Femur (tissue), 1 donor: ENCODE measurements around the gene TTC31.

ENCODE experiments used
- DNase-seq: peaks from one replicate; pipeline ENCODE4 v3.0.0-alpha.2; 2017

TTC31 gene

GRCh38 chr2:74505448-74506246, 22.8 kb downstream of the TTC31 start:
- DNase-seq, result no peak

GRCh38 chr2:74507145-74507925, 24.5 kb downstream of the TTC31 start, which contains the start of gene PCGF1:
Gene PCGF1 (minus strand): TSS chr2:74507695. CDS start chr2:74507668, 27 bp downstream.
- peak; percentile 99 for DNase-seq

GRCh38 chr2:74507926-74508520, 25.1 kb downstream of the TTC31 start:
- no peak for DNase-seq

GRCh38 chr2:74510272-74510671, 27.4 kb downstream of the TTC31 start:
- DNase-seq, result no peak

GRCh38 chr2:74511104-74511989, 28.5 kb downstream of the TTC31 start:
- DNase-seq, result no peak

- DNase-seq, result no peak
Observed at GRCh38 chr2:74512744-74513604, 30.1 kb downstream of the TTC31 start.

- DNase-seq, result no peak
Observed at GRCh38 chr2:74513605-74514367, 30.9 kb downstream of the TTC31 start.

GRCh38 chr2:74514368-74515270, 31.7 kb downstream of the TTC31 start, which contains the start of gene TLX2:
Gene TLX2 (plus strand): TSS chr2:74514450. CDS start chr2:74514807, 357 bp downstream.
- DNase-seq, result no peak

- no peak for DNase-seq
Observed at GRCh38 chr2:74515271-74515980, 32.5 kb downstream of the TTC31 start.

- DNase-seq, result peak; percentile 87
Observed at GRCh38 chr2:74515981-74516633, 33.2 kb downstream of the TTC31 start.

GRCh38 chr2:74516650-74517049, 33.8 kb downstream of the TTC31 start:
- DNase-seq, result no peak

GRCh38 chr2:74522516-74522915, 39.6 kb downstream of the TTC31 start:
- DNase-seq, result no peak

GRCh38 chr2:74524005-74524404, 41.1 kb downstream of the TTC31 start:
- no peak for DNase-seq

- no peak for DNase-seq
Observed at GRCh38 chr2:74524955-74525716, 42.3 kb downstream of the TTC31 start.

- no peak for DNase-seq
Observed at GRCh38 chr2:74525717-74526648, 43.1 kb downstream of the TTC31 start, which contains the start of gene DQX1. Gene DQX1 (minus strand): TSS chr2:74526231. CDS start chr2:74525729, 502 bp downstream.

- DNase-seq, result no peak
Observed at GRCh38 chr2:74526649-74527230, 43.9 kb downstream of the TTC31 start.
